SK-N-DZ (cell line): ENCODE data around the gene PPFIBP1.
"Not testable (repeated sequence)": the region's sequence is repeated elsewhere in the genome, so short reads cannot be mapped to it uniquely, and the experiment has no call there.

Experiments
- DNase-seq: peaks from one replicate; pipeline ENCODE4 v3.0.0-alpha.2; 2015; ENCODE audit warnings: low spot score

Gene PPFIBP1

GRCh38 chr12:27709212-27709931, 185.4 kb downstream of the PPFIBP1 start:
- no peak for DNase-seq

- DNase-seq = no peak
These were observed 186.1 kb downstream of the PPFIBP1 start for GRCh38 chr12:27709932-27710591.

GRCh38 chr12:27710592-27711316, 186.7 kb downstream of the PPFIBP1 start, which contains the start of gene MRPS35:
Gene MRPS35, plus strand, starts transcription at chr12:27710832. Its CDS starts 12 bp downstream, at chr12:27710844.
- peak; percentile 90 for DNase-seq

DNA sequence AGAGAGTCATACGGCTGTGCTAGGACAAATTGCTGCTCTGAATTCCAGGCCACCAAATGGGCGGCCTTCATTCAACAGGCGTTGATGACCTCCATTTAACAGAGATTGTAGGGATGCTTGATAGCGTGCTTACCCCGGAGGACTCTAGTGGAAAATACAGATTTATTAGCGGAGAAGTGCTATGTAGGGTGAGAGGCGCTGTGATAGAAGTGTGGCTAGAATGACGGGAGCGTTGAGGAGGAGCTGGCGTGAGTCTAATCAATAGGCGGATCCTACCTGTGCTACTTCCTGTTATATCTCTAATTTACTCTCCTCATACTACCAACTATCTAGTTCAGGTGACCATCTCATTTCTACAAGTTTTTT, 187.3 kb downstream of the PPFIBP1 start:
- peak; percentile 47 for DNase-seq

- no peak for DNase-seq
These were observed 188.0 kb downstream of the PPFIBP1 start for GRCh38 chr12:27711967-27712366.

GRCh38 chr12:27723212-27723611, 199.2 kb downstream of the PPFIBP1 start:
- no peak for DNase-seq

GRCh38 chr12:27730097-27730588, 206.1 kb downstream of the PPFIBP1 start:
- no peak for DNase-seq

- DNase-seq = peak; percentile 13
These were observed 208.3 kb downstream of the PPFIBP1 start for GRCh38 chr12:27732281-27732680.

GRCh38 chr12:27733052-27733656, 209.1 kb downstream of the PPFIBP1 start:
- DNase-seq = peak; percentile 18

DNA sequence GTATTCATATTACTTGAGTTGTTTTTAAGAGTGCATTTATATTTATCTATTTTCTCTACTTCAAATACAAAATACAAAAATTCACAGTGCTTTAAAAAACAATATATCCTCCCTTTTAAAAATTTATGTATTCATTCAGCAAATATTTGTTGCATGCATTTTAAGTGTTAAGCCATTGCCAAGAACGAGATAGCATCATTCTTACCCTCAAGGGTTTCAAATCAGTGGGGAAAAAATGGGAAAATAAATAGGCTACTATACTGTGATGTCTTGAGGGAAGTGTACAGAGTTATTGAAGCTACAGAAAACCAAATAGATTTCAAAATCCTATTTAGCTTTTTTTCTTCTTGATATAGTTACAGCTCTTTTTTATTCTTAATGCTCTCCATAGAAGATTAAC, 209.8 kb downstream of the PPFIBP1 start:
- no peak for DNase-seq

DNA sequence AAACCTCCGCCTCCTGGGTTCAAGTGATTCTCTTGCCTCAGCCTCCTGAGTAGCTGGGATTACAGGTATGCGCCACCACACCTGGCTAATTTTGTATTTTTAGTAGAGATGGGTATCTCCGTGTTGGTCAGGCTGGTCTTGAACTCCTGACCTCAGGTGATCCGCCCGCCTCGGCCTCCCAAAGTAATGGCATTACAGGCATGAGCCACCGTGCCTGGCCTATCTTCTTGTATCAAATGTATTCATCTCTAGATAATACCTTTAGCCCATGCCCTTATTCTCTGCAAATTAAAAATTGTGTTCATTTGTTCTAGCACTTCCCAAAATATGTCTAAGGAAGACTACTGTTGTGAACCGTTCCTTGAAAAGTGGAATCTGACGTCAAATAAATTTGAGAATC, 210.3 kb downstream of the PPFIBP1 start:
- DNase-seq = not testable (repeated sequence)

DNA sequence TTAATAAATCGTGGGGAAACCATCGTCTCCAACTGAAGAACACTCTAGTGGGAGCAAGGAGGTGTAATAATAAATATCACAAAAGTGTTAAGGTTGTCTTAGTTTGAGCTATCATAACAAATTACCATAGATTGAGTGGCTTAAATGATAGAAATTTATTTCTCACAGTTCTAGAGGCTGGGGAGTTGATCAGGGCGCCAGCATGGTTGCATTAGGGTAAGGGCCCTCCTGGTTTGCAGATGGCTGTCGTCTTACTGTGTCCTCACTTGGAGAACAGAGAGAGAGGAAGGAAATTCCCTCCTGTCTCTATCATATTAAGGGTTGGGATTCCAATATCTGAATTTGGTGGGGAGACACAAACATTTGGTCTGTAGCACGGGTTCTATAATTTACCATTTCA, 219.6 kb downstream of the PPFIBP1 start:
- DNase-seq = no peak
